Adrenal gland (tissue), 12 donors: Measurements from ENCODE around the gene OLFML3. TPM values are rescaled to one million over a fixed set of nuclear protein-coding genes. Genes with fewer than 3 reads are reported as not detected.

Source experiments
- DNase-seq, 7 donors: peaks; one replicate each; pipeline ENCODE4 v3.0.0-alpha.2; 2019 to 2020
- H3K27ac ChIP-seq, 5 donors: fragments of 200-600 bp; sonication (generic) in 4 of 5; 1 replicate in 3 of 5; 2 replicates in 2 of 5; pipeline versions ENCODE4 v1.5.1 to v1.8.0; 2016 to 2020; ENCODE audit warnings: mild to moderate bottlenecking in 1 of 5
- H3K27me3 ChIP-seq: fragments of 200-600 bp; 2 replicates; pipeline ENCODE4 v1.8.0; 2021
- H3K36me3 ChIP-seq, 2 donors: fragments of 200-600 bp; replicated peaks in 1 of 2; 1 replicate in 1 of 2; 2 replicates in 1 of 2; pipeline versions ENCODE4 v1.5.1 to v1.8.0; 2018 to 2022
- H3K4me1 ChIP-seq, 2 donors: fragments of 200-600 bp; replicated peaks in 1 of 2; 1 replicate in 1 of 2; 2 replicates in 1 of 2; pipeline versions ENCODE4 v1.5.1 to v1.8.0; 2018 to 2021
- H3K4me3 ChIP-seq, 4 donors: fragments of 200-600 bp; sonication (generic) in 3 of 4; one replicate each; pipeline ENCODE4 v1.5.1; 2016 to 2018
- H3K9me3 ChIP-seq, 3 donors: fragments of 200-600 bp; sonication (generic) in 1 of 3; replicated peaks in 1 of 3; 1 replicate in 2 of 3; 2 replicates in 1 of 3; pipeline versions ENCODE4 v1.5.1 to v1.8.0; 2016 to 2021
- POLR2A ChIP-seq, 2 donors: fragments of 450-650 bp; IDR thresholded peaks; one replicate each; pipeline ENCODE4 v1.6.1; 2017; ENCODE audit warnings: antibody characterized with exemption in 2 of 2, mild to moderate bottlenecking in 2 of 2, moderate library complexity in 1 of 2
- WGBS, 4 donors: extraction: QIAGEN DNeasy Blood & Tissue Kit in 2 of 4; methylation state at CpG; one replicate each; pipeline versions ENCODE4 v1.1.5 to v1.1.7; 2013 to 2017; 5-methylcytosine and 5-hydroxymethylcytosine counted together
- intact Hi-C, 2 donors: fragments of 100-400 bp; cut with DNase I; formaldehyde crosslinking; loops; one replicate each; pipeline versions ENCODE4 v1.14.1 to v1.15.0; 2022 to 2023
- polyA plus RNA-seq, 3 donors: library from polyadenylated mRNA; stranded (reverse); fragments of 200-250 nt in 2 of 3; fragments of 350-450 nt in 1 of 3; fragmentation: Illumina TruSeq in 1 of 3; extraction: RNeasy Lipid Tissue Mini Kit (QIAGEN cat#74804) in 1 of 3; gene quantifications; one replicate each; pipeline ENCODE4 v1.2.3, GENCODE V29; 2013 to 2014
- total RNA-seq, 9 donors: library from RNA; depleted of rRNA in 4 of 9; stranded (reverse); fragments of >200 nt in 4 of 9; fragments of 120-200 nt in 1 of 9; fragmentation: NEBNext Ultra II Directional in 1 of 9; extraction: Animal tissue kit (Norgen Biotek cat#: 25700) in 1 of 9; gene quantifications; one replicate each; pipeline versions ENCODE4 v1.1.0 to v1.2.4, GENCODE V29; 2013 to 2023
- TF ChIP-seq, protein P1 (sequence below), 6 experiments: fragments of 450-650 bp in 4 of 6; fragments of 200-600 bp in 2 of 6; sonication (generic) in 1 of 6; IDR thresholded peaks; 1 replicate in 5 of 6; 2 replicates in 1 of 6; pipeline versions ENCODE4 v1.5.1 to v1.8.0; 2016 to 2021; ENCODE audit warnings: antibody characterized with exemption in 6 of 6, mild to moderate bottlenecking in 2 of 6, moderate library complexity in 1 of 6
- donor health status: healthy with polysubstance abuse.
- donor health status: Bipolar disorder and iron deficiency.
- donor health status: DM: yes; HTN: yes; CAD: no.
- donor health status: DM: no; HTN: no; CAD: no.
- donor health status: DM: no; HTN: no; CAD: no.
- donor health status: DM: yes; HTN: yes; CAD: no.

OLFML3 gene
- total and polyA plus RNA-seq, 12 donors = 13.6 to 99.6 (median 34.0) TPM

DNA sequence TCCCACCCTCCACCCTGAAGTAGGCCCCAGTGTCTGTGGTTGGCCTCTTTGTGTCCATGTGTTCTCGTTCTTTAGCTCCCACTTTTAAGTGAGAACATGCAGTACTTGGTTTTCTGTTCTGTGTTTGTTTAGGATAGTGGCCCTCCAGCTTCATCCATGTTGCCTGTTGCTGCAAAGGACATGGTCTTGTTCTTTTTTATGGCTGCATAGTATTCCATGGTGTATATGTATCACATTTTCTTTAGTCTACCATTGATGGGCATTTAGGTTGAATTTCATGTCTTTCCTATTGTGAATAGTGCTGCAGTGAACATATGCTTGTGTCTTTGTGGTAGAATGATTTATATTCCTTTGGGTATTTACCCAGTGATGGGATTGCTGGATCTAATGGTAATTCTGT is 44.1 kb upstream of the OLFML3 start:
- intact Hi-C loops = no loop called here
- no peak for TF ChIP-seq POLR2A (IDR thresholded peaks at IDR 0.05)
- TF ChIP-seq, protein P1, sequence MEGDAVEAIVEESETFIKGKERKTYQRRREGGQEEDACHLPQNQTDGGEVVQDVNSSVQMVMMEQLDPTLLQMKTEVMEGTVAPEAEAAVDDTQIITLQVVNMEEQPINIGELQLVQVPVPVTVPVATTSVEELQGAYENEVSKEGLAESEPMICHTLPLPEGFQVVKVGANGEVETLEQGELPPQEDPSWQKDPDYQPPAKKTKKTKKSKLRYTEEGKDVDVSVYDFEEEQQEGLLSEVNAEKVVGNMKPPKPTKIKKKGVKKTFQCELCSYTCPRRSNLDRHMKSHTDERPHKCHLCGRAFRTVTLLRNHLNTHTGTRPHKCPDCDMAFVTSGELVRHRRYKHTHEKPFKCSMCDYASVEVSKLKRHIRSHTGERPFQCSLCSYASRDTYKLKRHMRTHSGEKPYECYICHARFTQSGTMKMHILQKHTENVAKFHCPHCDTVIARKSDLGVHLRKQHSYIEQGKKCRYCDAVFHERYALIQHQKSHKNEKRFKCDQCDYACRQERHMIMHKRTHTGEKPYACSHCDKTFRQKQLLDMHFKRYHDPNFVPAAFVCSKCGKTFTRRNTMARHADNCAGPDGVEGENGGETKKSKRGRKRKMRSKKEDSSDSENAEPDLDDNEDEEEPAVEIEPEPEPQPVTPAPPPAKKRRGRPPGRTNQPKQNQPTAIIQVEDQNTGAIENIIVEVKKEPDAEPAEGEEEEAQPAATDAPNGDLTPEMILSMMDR (IDR thresholded peaks at IDR 0.05) = no peak
- no peak overlapping the region for H3K27ac ChIP-seq
- no peaks in the 10 kb centered on the region for H3K27me3 ChIP-seq
- no peak overlapping the region for H3K4me3 ChIP-seq
- WGBS, 4 donors = 93 to 100% (median 97%) methylated on average over 1 of the region's 1 CpG
- no peaks in the 10 kb centered on the region for H3K9me3 ChIP-seq
- H3K36me3 ChIP-seq = no peaks in the 10 kb centered on the region
- no peak for DNase-seq
- H3K4me1 ChIP-seq = peaks cover 16 to 75% of the 10 kb centered on the region in 2 donors

DNA sequence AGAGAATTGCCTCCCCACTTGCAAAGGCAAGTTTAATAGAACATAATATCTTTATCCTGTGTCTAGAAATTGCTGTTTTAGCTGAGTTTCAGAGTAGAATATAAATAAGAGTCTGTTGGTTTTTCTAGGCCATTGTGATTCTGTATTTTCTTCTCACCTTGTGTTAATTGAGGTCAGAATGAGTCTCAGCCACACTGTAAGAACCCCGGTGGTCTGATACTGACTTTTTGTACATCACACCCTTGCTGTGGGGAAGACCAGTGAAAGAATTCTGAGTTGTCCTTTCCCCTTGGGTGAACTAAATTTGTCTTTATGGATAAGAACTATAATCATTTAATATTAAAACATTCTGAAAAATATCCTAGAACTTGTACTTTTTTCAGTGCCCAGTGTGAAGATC is 43.3 kb upstream of the OLFML3 start:
- H3K27me3 ChIP-seq = no peaks in the 10 kb centered on the region
- peaks cover 11 to 72% of the 10 kb centered on the region in 2 donors for H3K4me1 ChIP-seq
- H3K36me3 ChIP-seq = peaks cover 0 to 6% of the 10 kb centered on the region in 2 donors
- 68 to 86% (median 74%) methylated on average over 1 of the region's 1 CpG for WGBS, 4 donors
- no peaks in the 10 kb centered on the region for H3K9me3 ChIP-seq
- no peak overlapping the region for H3K4me3 ChIP-seq
- TF ChIP-seq, protein P1 (IDR thresholded peaks at IDR 0.05) = no peak
- TF ChIP-seq POLR2A (IDR thresholded peaks at IDR 0.05) = no peak
- no peak for DNase-seq
- intact Hi-C loops = no loop called here
- H3K27ac ChIP-seq = no peak overlapping the region

DNA sequence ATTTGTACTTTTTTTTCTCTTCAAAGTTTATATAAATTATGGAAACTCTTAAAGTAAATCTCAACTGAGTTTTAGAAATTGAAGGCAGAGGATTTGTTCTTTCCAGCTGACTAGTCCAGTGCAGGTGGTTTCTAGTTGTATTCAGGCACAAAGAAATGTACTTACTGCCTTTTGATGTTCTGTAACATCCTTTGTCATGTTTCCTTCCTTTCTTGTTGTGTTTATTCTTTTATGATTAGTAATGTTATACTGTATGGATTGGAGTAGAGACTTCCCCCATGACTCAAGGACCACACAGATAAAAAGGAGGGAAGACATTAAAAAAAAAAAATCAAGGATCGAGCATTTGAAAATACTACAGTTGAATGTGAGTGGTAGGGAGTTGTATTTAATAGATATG is 42.1 kb upstream of the OLFML3 start:
- 46 to 72% (median 59%) methylated on average over 1 of the region's 1 CpG for WGBS, 4 donors
- Histone ChIP-seq H3K4me1 (peaks cover 1 to 60% of the 10 kb centered on the region in 2 donors), H3K27me3 (no peaks in the 10 kb centered on the region), H3K9me3 (no peaks in the 10 kb centered on the region), H3K4me3 (no peak overlapping the region), H3K36me3 (peaks cover 0 to 9% of the 10 kb centered on the region in 2 donors), H3K27ac (no peak overlapping the region)
- DNase-seq = no peak
- TF ChIP-seq, protein P1 (IDR thresholded peaks at IDR 0.05) = no peak
- TF ChIP-seq POLR2A (IDR thresholded peaks at IDR 0.05) = no peak
- intact Hi-C loops = no loop called here

DNA sequence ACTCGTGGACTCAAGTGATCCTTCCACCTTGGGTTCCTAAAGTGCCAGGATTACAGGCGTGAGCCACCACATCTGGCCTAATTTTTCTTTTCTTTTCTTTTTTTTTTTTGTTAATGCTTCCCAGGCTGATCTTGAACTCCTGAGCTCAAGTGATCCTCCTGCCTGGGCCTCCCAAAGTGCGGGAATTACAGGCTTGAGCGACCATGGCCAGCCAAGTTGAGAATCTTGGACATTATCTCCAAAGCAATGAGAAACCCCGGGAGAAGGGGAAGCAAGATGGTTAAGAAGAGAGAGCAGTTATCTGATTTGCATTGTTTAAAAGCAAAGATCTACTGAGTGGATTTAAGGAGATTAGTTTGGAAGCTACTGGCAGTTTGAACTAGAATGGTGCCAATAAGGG is 41.1 kb upstream of the OLFML3 start:
- TF ChIP-seq, protein P1 (IDR thresholded peaks at IDR 0.05) = no peak
- TF ChIP-seq POLR2A (IDR thresholded peaks at IDR 0.05) = no peak
- Histone ChIP-seq H3K4me1 (peaks cover 0 to 49% of the 10 kb centered on the region in 2 donors), H3K36me3 (peaks cover 0 to 9% of the 10 kb centered on the region in 2 donors), H3K27me3 (no peaks in the 10 kb centered on the region), H3K9me3 (no peaks in the 10 kb centered on the region), H3K27ac (no peak overlapping the region), H3K4me3 (no peak overlapping the region)
- no peak for DNase-seq
- WGBS, 4 donors = 73 to 86% (median 83%) methylated on average over 5 of the region's 5 CpGs
- intact Hi-C loops = no loop called here
